H1 (cell line): ENCODE data around the gene SLC37A1. TPM values are rescaled to one million over a fixed set of nuclear protein-coding genes. Genes with fewer than 3 reads are reported as not detected.

Experiments used
- CTCF ChIA-PET: fragments of 300-600 bp; sonication (Branson Sonifier 250); formaldehyde crosslinking; loops from one replicate; lab custom pipeline; 2021; ENCODE audit not compliant: partially characterized antibody; lab: Charles Lee
- POLR2A ChIA-PET: fragments of 300-600 bp; sonication (Branson Sonifier 250); formaldehyde crosslinking; loops from one replicate; lab custom pipeline; 2021; ENCODE audit warnings: inconsistent platforms; ENCODE audit not compliant: partially characterized antibody; lab: Charles Lee
- DNase-seq, 2 experiments: peaks; one replicate each; pipeline versions ENCODE4 v3.0.0 to v3.0.0-alpha.2; 2010 to 2022; ENCODE audit warnings: low spot score in 2 of 2, low read depth in 1 of 2, mixed read lengths in 1 of 2
- FAIRE-seq: peaks from 2 replicates; lab custom pipeline; 2011; peaks lifted over from hg19 to GRCh38; lab: Jason Lieb, UNC
- H2AFZ ChIP-seq: 2 replicates; pipeline ENCODE4 v1.8.1; 2012; ENCODE audit warnings: low read length, inconsistent platforms
- H2AK5ac ChIP-seq: 2 replicates; pipeline ENCODE4 v1.6.1; 2013; ENCODE audit warnings: low read depth, low read length
- H2BK120ac ChIP-seq: replicated peaks from 2 replicates; pipeline ENCODE3; 2013; ENCODE audit warnings: low read depth, low read length, inconsistent platforms
- H2BK12ac ChIP-seq: 2 replicates; pipeline ENCODE4 v1.6.1; 2013; ENCODE audit warnings: low read depth, low read length
- H2BK15ac ChIP-seq: 2 replicates; pipeline ENCODE4 v1.6.1; 2013; ENCODE audit warnings: low read length
- H2BK20ac ChIP-seq: 2 replicates; pipeline ENCODE4 v1.6.1; 2013; ENCODE audit warnings: low read length
- H2BK5ac ChIP-seq: 2 replicates; pipeline ENCODE4 v1.6.1; 2013; ENCODE audit warnings: low read depth, low read length
- H3K14ac ChIP-seq: 2 replicates; pipeline ENCODE4 v1.6.1; 2013; ENCODE audit warnings: inconsistent platforms; ENCODE audit not compliant: insufficient read length
- H3K18ac ChIP-seq: 2 replicates; pipeline ENCODE4 v1.6.1; 2013; ENCODE audit warnings: low read length; ENCODE audit errors: extremely low read depth
- H3K23ac ChIP-seq: 2 replicates; pipeline ENCODE4 v1.6.1; 2013; ENCODE audit warnings: inconsistent platforms; ENCODE audit not compliant: insufficient read length
- H3K23me2 ChIP-seq: 2 replicates; pipeline ENCODE4 v1.6.1; 2013; ENCODE audit warnings: low read depth, low read length
- H3K27ac ChIP-seq: 2 replicates; pipeline ENCODE4 v1.6.1; 2011; ENCODE audit warnings: low read depth, low read length, inconsistent platforms
- H3K27me3 ChIP-seq, 4 experiments: replicated peaks in 1 of 4; 1 replicate in 1 of 4; 2 replicates in 3 of 4; pipeline versions ENCODE4 v1.6.1 to v1.8.1; 2011 to 2013; ENCODE audit warnings: low read length in 3 of 4, mild to moderate bottlenecking in 3 of 4, inconsistent platforms in 2 of 4, mixed read lengths in 2 of 4, moderate library complexity in 1 of 4; ENCODE audit not compliant: control insufficient read depth in 3 of 4, insufficient read depth in 3 of 4; ENCODE audit errors: extremely low read depth in 1 of 4
- H3K36me3 ChIP-seq, 4 experiments: 2 replicates each; pipeline versions ENCODE4 v1.6.1 to v1.8.1; 2011 to 2013; ENCODE audit warnings: mild to moderate bottlenecking in 4 of 4, low read length in 3 of 4, moderate library complexity in 2 of 4, control low read depth in 1 of 4, inconsistent platforms in 1 of 4; ENCODE audit not compliant: insufficient read depth in 4 of 4, control insufficient read depth in 2 of 4
- H3K4ac ChIP-seq: replicated peaks from 2 replicates; pipeline ENCODE3; 2013; ENCODE audit warnings: low read length, low read depth, mixed read lengths, inconsistent platforms; ENCODE audit not compliant: insufficient read length
- H3K4me1 ChIP-seq, 4 experiments: replicated peaks in 1 of 4; 1 replicate in 1 of 4; 2 replicates in 3 of 4; pipeline versions ENCODE4 v1.6.1 to v1.8.1; 2011 to 2013; ENCODE audit warnings: low read length in 3 of 4, inconsistent platforms in 2 of 4, mixed read lengths in 1 of 4; ENCODE audit not compliant: insufficient read depth in 4 of 4, control insufficient read depth in 3 of 4
- H3K4me2 ChIP-seq, 2 experiments: 2 replicates each; pipeline versions ENCODE4 v1.6.1 to v1.8.1; 2011 to 2013; ENCODE audit warnings: low read depth in 2 of 2, low read length in 2 of 2, control low read depth in 1 of 2, inconsistent platforms in 1 of 2, mild to moderate bottlenecking in 1 of 2; ENCODE audit not compliant: insufficient read depth in 1 of 2
- H3K4me3 ChIP-seq, 4 experiments: fragments of 200-600, 300-600 bp in 1 of 4; sonication (generic), shearing (Covaris generic), sonication (Bioruptor Twin) in 1 of 4; 2 replicates each; pipeline versions ENCODE4 v1.5.1 to v1.8.1; 2011 to 2016; ENCODE audit warnings: low read length in 4 of 4, low read depth in 3 of 4, control low read depth in 2 of 4, inconsistent platforms in 2 of 4, mild to moderate bottlenecking in 2 of 4, mixed read lengths in 1 of 4, moderate library complexity in 1 of 4; ENCODE audit not compliant: insufficient read depth in 2 of 4; ENCODE audit errors: extremely low read depth in 1 of 4
- H3K56ac ChIP-seq: replicated peaks from 2 replicates; pipeline ENCODE3; 2013; ENCODE audit warnings: low read depth, mild to moderate bottlenecking, mixed read lengths, low read length, inconsistent platforms; ENCODE audit not compliant: insufficient read length
- H3K79me1 ChIP-seq: 2 replicates; pipeline ENCODE4 v1.6.1; 2013; ENCODE audit warnings: low read depth, low read length, control low read depth
- H3K79me2 ChIP-seq, 2 experiments: 2 replicates each; pipeline versions ENCODE4 v1.6.1 to v1.8.1; 2012 to 2013; ENCODE audit warnings: low read length in 2 of 2, mild to moderate bottlenecking in 2 of 2, inconsistent platforms in 1 of 2; ENCODE audit not compliant: insufficient read depth in 2 of 2, control insufficient read depth in 1 of 2
- H3K9ac ChIP-seq, 4 experiments: replicated peaks in 1 of 4; 1 replicate in 1 of 4; 2 replicates in 3 of 4; pipeline versions ENCODE4 v1.6.1 to v1.8.1; 2011 to 2013; ENCODE audit warnings: low read depth in 3 of 4, low read length in 3 of 4, control low read depth in 2 of 4, mild to moderate bottlenecking in 2 of 4, moderate library complexity in 2 of 4, inconsistent platforms in 1 of 4; ENCODE audit errors: extremely low read depth in 1 of 4
- H3K9me3 ChIP-seq, 2 experiments: 2 replicates each; pipeline versions ENCODE4 v1.6.1 to v1.8.1; 2012 to 2013; ENCODE audit warnings: mild to moderate bottlenecking in 2 of 2, moderate library complexity in 2 of 2, control low read depth in 1 of 2, inconsistent platforms in 1 of 2, low read depth in 1 of 2, low read length in 1 of 2, mixed read lengths in 1 of 2; ENCODE audit not compliant: insufficient read depth in 2 of 2
- H4K20me1 ChIP-seq, 2 experiments: replicated peaks in 1 of 2; 2 replicates each; pipeline versions ENCODE3 to v1.8.1; 2011 to 2013; ENCODE audit warnings: inconsistent platforms in 2 of 2, low read length in 2 of 2, mild to moderate bottlenecking in 1 of 2; ENCODE audit not compliant: insufficient read depth in 2 of 2, control insufficient read depth in 1 of 2
- H4K5ac ChIP-seq: 2 replicates; pipeline ENCODE4 v1.6.1; 2013; ENCODE audit warnings: low read length, low read depth, mixed read lengths, inconsistent platforms; ENCODE audit not compliant: insufficient read length
- H4K8ac ChIP-seq: 2 replicates; pipeline ENCODE4 v1.8.0; 2013; ENCODE audit warnings: mild to moderate bottlenecking, moderate library complexity, low read length, inconsistent platforms; ENCODE audit not compliant: insufficient read depth; ENCODE audit errors: extremely low read depth
- H4K91ac ChIP-seq: replicated peaks from 2 replicates; pipeline ENCODE3; 2013; ENCODE audit warnings: low read length, mixed read lengths, inconsistent platforms; ENCODE audit not compliant: insufficient read length
- CBX5 ChIP-seq: fragments of 300-800, 300-1000 bp; sonication (generic); IDR thresholded peaks from 2 replicates; pipeline ENCODE4 v1.7.1; 2016; ENCODE audit warnings: antibody characterized with exemption, low read length, low read depth
- CBX8 ChIP-seq: fragments of 300-800, 300-1000 bp; sonication (generic); IDR thresholded peaks from 2 replicates; pipeline ENCODE4 v1.7.1; 2016; ENCODE audit warnings: low read depth, low read length, borderline replicate concordance
- GABPA ChIP-seq: IDR thresholded peaks from 2 replicates; pipeline ENCODE4 v1.6.1; 2011; ENCODE audit warnings: mild to moderate bottlenecking, low read length, moderate library complexity, borderline replicate concordance; ENCODE audit not compliant: insufficient read depth
- NANOG ChIP-seq: IDR thresholded peaks from 2 replicates; pipeline ENCODE4 v1.6.1; 2011; ENCODE audit warnings: low read length, low read depth, mild to moderate bottlenecking, inconsistent platforms; ENCODE audit not compliant: insufficient read depth, poor library complexity, severe bottlenecking
- PHF8 ChIP-seq: fragments of 200-600 bp; sonication (generic); conservative IDR thresholded peaks from 2 replicates; pipeline ENCODE4 v1.7.1; 2012; ENCODE audit warnings: low read depth, mild to moderate bottlenecking, inconsistent platforms, low read length, moderate library complexity
- RFX5 ChIP-seq: IDR thresholded peaks from 2 replicates; pipeline ENCODE4 v1.6.1; 2011; ENCODE audit warnings: low read depth, low read length, improper control_type of control experiment, borderline replicate concordance
- SP1 ChIP-seq: IDR thresholded peaks from 2 replicates; pipeline ENCODE4 v1.6.1; 2011; ENCODE audit warnings: low read depth, low read length
- SUZ12 ChIP-seq: fragments of 200-600 bp; sonication (generic); IDR thresholded peaks from 2 replicates; pipeline ENCODE4 v1.6.1; 2012; ENCODE audit warnings: mild to moderate bottlenecking, inconsistent platforms, low read length, moderate library complexity, mixed read lengths
- TEAD4 ChIP-seq: IDR thresholded peaks from 2 replicates; pipeline ENCODE4 v1.6.1; 2012; ENCODE audit warnings: low read depth, low read length, inconsistent platforms, mixed read lengths
- WGBS, 2 experiments: shearing (Covaris generic) in 1 of 2; methylation state at CpG; one replicate each; pipeline versions ENCODE4 v1.1.6 to v1.1.7; 2013 to 2015; ENCODE audit warnings: low lambda C conversion rate in 2 of 2, mixed read lengths in 2 of 2, inconsistent platforms in 1 of 2, low coverage in 1 of 2, missing lambda C conversion rate in 1 of 2; ENCODE audit not compliant: insufficient replicate concordance in 2 of 2, insufficient coverage in 1 of 2, insufficient read length in 1 of 2; ENCODE audit errors: extremely low coverage in 1 of 2, missing lambda C conversion rate in 1 of 2; 5-methylcytosine and 5-hydroxymethylcytosine counted together
- polyA plus RNA-seq, 7 experiments: library from polyadenylated mRNA; depleted of rRNA in 3 of 7; stranded (reverse) in 5 of 7; unstranded in 2 of 7; fragments of >200 nt in 5 of 7; fragments of 200-250 nt in 2 of 7; gene quantifications; 1 replicate in 5 of 7; 2 replicates in 1 of 7; 4 replicates in 1 of 7; pipeline versions ENCODE4 v1.2.1 to v1.2.3, GENCODE V29; 2011 to 2013; ENCODE audit warnings: missing spikeins in 2 of 7, mixed read lengths in 2 of 7
- total RNA-seq: library from RNA; stranded (reverse); fragmentation: NEBNext Ultra II Directional; extraction: Animal tissue kit (Norgen Biotek cat#: 25700); gene quantifications from 2 replicates; pipeline ENCODE4 v1.2.1, GENCODE V29; 2021
- TF ChIP-seq, protein P1 (sequence below): IDR thresholded peaks from 2 replicates; pipeline ENCODE4 v1.6.1; 2011; ENCODE audit warnings: low read depth, mild to moderate bottlenecking, low read length; ENCODE audit not compliant: insufficient read depth
- TF ChIP-seq, protein P2 (sequence below): IDR thresholded peaks from 2 replicates; pipeline ENCODE4 v1.6.1; 2011; ENCODE audit warnings: low read length, improper control_type of control experiment

The SLC37A1 gene
- total and polyA plus RNA-seq, 2 of the 8 experiments (the other 6 are each of a cell fraction or from before 2014, with no cell fraction given): 15.6 to 30.9 TPM

DNA sequence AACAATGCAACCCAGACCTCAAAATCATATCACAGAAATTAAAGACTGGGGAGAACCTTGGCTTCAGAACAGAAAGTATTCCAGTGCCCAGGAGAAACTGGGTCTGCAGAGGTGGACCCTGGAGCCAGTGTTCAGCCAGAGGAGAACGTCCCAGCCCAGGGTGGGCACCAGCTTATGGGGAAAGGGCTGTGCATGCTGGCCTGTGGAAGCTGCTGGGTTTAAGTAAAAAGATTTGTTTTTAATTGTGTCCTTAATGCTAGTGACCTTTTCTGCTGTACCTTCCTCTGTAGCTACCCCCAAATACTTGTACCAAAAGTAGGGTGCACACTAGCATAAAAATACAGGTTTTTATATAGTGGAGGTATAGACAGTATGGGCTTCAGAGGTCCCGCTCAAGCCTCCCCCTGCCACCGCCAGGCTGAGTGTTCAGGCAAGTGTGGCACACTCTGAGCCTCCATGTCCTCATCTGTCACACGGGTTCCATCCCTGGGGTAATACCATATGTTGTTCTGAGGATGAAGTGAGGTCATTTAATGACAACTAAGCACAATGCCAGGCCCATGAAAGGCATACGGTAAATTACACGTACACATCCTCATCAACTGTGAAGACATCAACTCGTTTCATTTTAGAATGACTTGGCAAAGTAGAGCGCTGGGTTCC lies 47.0 kb downstream of the SLC37A1 start:
- Histone ChIP-seq H3K27ac (no peak overlapping the region), H2AK5ac (no peak overlapping the region), H3K79me1 (no peaks in the 10 kb centered on the region), H2BK12ac (no peak overlapping the region), H3K4me2 (no peak overlapping the region), H3K4ac (no peak overlapping the region), H3K4me3 (no peak overlapping the region), H2AFZ (no peak overlapping the region), H3K14ac (no peak overlapping the region), H2BK120ac (no peak overlapping the region), H3K18ac (no peak overlapping the region), H3K4me1 (no peaks in the 10 kb centered on the region), H3K23me2 (no peaks in the 10 kb centered on the region), H3K56ac (no peak overlapping the region), H3K36me3 (peaks cover 0 to 5% (median 3%) of the 10 kb centered on the region in 4 experiments; a peak in 5 of 8 replicates), H4K91ac (no peak overlapping the region), H2BK20ac (no peak overlapping the region), H3K27me3 (no peaks in the 10 kb centered on the region; a peak in 1 of 7 replicates), H3K23ac (no peak overlapping the region), H3K79me2 (no peaks in the 10 kb centered on the region), H4K20me1 (peaks cover 0 to 2% of the 10 kb centered on the region in 2 experiments), H3K9ac (no peak overlapping the region), H2BK5ac (no peak overlapping the region), H4K5ac (no peak overlapping the region), H2BK15ac (no peak overlapping the region), H3K9me3 (no peaks in the 10 kb centered on the region), H4K8ac (no peak overlapping the region)
- POLR2A ChIA-PET: no interaction called here
- 95% methylated on average over 8 of the region's 8 CpGs; no CpG with 5 or more reads in 1 of the 2 experiments for WGBS, 2 experiments
- CTCF ChIA-PET: interaction anchor here (0.8 kb wide), 2 partner anchors 35 to 128 kb away, joined by 3 read pairs; no protein-coding TSS in a partner anchor
- no peak for DNase-seq
- FAIRE-seq: no peak
- TF ChIP-seq, protein P1, sequence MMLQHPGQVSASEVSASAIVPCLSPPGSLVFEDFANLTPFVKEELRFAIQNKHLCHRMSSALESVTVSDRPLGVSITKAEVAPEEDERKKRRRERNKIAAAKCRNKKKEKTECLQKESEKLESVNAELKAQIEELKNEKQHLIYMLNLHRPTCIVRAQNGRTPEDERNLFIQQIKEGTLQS: no peak
- TF ChIP-seq RFX5 (no peak), NANOG (no peak), SUZ12 (no peak), PHF8 (no peak), SP1 (no peak), GABPA (no peak), TEAD4 (no peak), CBX5 (no peak), CBX8 (no peak)
- TF ChIP-seq, protein P2, sequence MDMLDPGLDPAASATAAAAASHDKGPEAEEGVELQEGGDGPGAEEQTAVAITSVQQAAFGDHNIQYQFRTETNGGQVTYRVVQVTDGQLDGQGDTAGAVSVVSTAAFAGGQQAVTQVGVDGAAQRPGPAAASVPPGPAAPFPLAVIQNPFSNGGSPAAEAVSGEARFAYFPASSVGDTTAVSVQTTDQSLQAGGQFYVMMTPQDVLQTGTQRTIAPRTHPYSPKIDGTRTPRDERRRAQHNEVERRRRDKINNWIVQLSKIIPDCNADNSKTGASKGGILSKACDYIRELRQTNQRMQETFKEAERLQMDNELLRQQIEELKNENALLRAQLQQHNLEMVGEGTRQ: no peak
